HL-60/S4 treated with retinoic acid at 250 ng/mL for 4 days and 3 days (cell line): ENCODE measurements around the gene CCDC90B.
"Not testable (repeated sequence)": the region's sequence is repeated elsewhere in the genome, so short reads cannot be mapped to it uniquely, and the experiment has no call there.

Source experiments
- in situ Hi-C: fragments of 300-500 bp; cut with MboI; formaldehyde crosslinking; loops from 2 replicates; pipeline ENCODE4 v1.7.0; 2022; ENCODE audit warnings: low sequenced_read_pairs

CCDC90B gene, protein sequence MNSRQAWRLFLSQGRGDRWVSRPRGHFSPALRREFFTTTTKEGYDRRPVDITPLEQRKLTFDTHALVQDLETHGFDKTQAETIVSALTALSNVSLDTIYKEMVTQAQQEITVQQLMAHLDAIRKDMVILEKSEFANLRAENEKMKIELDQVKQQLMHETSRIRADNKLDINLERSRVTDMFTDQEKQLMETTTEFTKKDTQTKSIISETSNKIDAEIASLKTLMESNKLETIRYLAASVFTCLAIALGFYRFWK

DNA sequence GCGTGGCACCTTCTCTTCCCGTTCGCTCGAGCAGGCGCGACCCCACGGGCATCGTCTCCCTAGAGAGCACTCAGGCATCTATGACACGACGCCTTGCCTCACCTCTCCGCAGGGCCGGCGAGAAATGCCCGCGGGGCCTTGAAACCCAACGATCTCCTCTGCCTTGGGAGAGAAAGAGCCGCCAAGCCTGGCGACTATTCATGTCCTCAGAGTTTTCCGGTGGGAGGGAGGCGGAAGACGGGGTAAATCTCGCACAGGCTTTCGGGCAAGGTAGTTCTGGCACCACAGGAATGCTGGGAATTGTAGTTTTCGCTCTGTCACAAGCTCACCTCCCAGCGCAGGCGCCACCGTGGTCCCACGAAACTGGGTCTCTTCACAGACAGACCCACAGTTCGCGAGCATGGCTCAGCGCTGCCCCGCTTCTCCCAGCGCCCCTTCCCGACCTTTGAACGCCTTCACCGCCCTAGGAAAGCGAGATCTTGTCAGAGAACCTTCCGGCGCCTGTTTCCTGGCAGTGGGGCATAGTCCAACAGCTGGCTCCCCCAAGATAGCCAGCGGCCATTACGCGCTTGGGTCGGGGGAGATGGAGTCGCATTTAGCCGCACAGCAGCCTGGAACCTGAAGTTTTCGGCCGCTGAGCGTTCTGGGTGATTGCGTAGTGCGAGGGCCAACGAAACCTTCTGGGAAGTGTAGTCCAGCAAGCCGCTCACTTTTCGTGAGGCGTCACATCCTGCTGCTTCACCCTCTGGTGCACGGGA lies at the start of gene CCDC90B:
Gene CCDC90B, minus strand, starts transcription at position 597 of the 758 bp plus-strand sequence. Its CDS starts 395 bp downstream, at position 202.
- in situ Hi-C loops: no loop called here

DNA sequence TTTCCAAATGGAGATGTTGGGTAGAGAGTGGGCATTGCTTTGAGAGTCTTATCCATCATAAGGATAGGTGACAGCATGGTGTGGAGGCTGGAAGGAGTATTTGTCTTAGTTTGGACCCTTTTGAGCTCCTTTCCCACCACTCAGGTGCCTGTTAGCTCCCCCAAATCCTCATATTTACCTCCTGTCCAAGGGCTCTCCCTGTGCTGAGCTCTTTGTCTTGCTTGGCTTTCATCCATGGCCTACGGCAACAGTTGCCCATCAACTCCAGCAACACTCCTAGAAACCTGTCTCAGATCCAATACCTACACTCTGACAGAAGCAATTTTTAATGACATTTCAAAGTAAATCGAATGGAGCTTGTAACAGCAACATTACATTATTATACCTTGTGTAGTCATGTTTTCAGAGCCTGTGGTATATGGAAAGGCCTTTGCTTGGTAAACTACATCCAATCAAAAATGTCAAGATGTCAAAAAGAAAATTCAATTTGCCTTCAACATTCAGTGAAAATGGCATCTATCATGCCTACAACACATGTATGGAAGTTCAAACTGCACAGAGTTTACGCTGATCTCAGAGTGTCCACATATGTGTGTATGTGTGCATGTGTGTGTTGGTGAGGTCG lies 49.4 kb upstream of the CCDC90B start:
- in situ Hi-C loops: no loop called here

DNA sequence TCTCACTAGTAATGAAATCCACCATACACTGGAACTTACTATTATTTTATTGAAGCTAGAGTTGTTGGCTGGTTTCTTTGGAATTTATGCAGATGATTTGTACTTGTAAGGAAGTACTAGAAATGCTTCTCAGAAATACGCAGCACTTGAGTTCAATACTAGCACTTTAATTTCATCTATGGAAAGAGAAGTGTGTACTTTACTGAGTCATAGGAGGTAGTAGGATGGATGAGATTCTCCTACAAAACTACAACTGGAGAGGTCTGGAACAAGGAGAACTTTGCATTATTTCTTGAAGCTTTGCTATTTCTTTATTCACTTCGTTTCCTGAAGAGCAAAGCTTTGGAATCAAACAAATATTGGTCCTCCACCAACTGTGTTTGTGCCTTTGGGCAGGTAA lies 44.1 kb upstream of the CCDC90B start:
- in situ Hi-C loops: no loop called here

DNA sequence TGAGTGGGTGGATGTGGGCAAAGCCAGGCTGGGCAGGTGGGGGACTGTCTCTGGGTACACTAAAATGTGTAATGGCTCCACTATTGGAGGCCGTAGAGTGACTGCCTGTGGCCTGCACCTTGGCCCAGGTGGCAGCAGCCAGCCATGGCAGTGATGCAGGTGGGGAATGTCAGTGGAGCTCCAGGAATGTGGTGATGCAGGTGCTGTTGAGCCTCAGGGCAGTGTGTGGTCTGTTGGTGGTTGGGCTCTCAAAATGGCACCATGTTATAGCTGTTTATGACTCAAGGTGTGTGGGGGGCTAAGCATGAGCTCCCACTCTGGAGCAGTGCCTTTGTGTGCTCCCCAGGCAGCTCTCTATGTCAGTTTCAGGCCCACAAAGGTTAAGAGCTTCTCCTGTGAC lies 40.2 kb upstream of the CCDC90B start:
- in situ Hi-C loops: no loop called here

DNA sequence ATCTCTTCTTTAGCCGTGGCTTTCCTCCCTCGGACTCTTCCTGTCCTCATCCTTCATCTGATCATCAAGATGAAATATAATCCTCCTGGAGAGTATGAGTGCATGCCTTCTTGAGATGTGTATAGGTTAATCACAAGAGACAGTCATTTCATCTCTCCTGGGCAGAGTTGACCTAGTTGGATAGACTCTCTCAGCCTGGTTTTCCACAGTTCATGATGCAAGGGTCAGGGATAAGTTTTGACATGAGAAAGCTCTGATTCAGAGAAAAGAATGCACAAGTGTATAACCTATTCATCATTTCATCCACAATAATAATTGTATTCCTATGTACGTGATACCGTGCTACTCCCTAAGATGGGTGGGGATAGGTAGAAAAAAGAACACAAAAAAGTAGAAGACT lies 33.2 kb upstream of the CCDC90B start:
- in situ Hi-C loops: no loop called here

DNA sequence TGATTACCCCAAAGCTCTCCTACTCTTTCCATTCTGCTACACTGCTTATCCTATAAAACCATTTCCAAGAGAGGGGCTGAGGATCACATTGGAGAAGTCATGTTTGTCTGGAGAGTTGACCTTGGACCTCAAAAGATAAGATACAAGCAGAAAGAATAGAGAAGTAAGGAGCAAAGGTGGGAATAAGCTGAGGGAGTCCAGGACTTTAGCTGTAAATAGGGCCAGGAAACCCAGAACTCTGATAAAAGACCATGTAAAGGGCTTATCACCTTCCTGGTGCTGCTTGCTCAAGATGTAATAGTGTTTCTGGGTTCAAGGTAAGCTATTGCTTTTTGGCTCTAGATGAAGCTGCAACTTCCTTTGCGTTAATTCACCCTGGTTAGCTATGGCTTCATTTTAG lies 32.8 kb upstream of the CCDC90B start:
- in situ Hi-C loops: no loop called here

DNA sequence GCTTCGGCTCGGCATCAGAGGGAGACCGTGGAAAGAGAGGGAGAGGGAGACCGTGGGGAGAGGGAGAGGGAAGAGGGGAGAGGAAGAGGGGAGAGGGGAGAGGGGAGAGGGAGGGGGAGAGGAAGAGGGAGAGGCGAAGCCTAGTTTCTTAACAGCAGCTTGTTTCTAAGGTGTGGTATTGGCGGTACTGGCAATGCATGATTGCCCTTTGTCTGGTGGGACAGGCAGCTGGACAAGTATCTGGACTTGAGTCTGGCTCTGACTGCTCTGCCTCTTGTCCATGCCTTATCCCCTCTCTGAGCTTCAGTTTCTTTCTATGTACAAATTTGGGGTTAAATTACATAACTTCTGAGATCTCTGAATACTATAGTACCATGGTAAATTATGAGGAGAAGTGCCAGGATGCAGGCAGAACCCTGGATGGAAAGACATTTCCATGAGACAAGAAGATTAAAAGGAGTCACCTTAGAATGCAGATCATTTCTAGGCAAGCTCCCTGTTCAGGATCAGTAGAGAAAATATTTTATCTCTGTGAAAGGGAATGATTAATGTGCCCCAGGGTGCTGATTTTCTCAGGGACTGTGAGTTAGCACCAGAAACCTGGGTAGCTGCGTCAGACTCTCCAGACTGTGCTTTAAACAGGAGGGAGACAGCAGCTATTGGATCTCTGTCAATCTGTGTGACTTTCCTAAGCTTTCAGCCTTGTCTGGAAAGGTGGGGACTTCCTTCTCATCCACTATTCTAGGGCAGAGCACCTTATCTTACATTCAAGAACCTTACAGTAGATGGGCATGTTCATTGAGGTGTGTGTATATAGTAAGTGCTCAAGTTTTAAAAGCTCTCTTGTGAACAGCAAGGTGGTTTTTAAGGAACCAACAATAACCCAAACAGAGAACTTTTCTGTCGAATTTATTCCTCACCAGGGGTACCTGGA lies 31.9 kb upstream of the CCDC90B start:
- in situ Hi-C loops: no loop called here

DNA sequence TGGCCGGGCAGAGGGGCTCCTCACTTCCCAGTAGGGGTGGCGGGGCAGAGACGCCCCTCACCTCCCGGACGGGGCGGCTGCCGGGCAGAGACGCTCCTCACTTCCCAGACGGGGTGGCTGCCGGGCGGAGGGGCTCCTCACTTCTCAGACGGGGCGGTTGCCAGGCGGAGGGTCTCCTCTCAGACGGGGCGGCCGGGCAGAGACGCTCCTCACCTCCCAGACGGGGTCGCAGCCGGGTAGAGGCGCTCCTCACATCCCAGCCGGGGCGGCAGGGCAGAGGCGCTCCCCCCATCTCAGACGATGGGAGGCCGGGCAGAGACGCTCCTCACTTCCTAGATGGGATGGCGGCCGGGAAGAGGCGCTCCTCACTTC lies 30.7 kb upstream of the CCDC90B start:
- in situ Hi-C loops: not testable (repeated sequence)

DNA sequence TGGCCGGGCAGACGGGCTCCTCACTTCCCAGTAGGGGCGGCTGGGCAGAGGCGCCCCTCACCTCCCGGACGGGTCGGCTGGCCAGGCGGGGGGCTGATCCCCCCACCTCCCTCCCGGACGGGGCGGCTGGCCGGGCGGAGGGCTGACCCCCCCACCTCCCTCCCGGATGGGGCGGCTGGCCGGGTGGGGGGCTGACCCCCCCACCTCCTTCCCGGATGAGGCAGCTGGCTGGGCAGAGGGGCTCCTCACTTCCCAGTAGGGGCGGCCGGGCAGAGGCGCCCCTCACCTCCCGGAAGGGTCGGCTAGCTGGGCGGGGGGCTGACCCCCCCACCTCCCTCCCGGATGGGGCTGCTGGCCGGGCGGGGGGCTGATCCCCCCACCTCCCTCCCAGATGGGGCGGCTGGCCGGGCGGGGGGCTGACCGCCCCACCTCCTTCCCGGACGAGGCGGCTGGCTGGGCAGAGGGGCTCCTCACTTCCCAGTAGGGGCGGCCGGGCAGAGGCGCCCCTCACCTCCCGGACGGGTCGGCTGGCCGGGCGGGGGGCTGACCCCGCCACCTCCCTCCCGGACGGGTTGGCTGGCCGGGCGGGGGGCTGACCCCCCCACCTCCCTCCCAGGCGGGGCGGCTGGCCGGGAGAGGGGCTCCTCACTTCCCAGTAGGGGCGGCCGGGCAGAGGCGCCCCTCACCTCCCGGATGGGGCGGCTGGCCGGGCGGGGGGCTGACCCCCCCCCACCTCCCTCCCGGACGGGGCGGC lies 30.2 kb upstream of the CCDC90B start:
- in situ Hi-C loops: not testable (repeated sequence)

DNA sequence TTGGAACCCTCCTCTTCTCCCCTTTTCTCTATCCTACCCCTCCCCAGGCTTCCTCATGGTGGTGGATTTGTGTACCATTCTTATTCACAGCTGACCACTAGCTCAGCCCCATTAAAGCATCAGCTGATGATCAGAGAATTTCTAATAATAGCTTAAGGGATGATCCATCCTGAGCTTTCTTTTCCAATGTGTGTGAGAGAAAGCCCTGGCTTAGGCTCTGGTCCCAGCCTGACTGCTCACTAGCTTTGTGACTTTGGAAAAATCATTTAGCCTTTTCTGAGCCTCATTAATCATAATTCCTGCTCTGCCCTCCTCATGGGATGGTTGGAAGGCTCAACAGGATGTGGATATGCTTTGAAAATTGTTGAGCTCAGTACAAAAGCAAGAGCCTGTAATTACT lies 26.3 kb upstream of the CCDC90B start:
- in situ Hi-C loops: no loop called here

DNA sequence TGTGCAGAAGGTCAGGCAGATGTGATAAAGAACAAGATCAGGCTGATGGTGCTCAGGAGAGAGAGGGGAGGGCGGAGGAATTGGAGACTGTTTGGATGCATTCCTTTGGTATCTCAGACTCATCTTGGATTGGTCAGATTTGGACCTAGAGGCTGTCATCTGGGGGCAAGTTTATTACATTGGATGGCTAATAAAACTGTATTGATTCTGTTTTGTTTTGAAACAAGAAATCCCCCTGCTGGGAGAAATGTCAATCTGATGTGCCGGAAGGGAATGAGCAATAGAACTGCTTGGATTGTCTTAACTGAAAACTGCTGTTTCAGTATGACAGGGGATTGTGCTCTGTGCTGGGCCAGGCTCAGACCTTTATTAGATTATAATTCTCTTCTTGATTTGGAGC lies 25.5 kb upstream of the CCDC90B start:
- in situ Hi-C loops: no loop called here

DNA sequence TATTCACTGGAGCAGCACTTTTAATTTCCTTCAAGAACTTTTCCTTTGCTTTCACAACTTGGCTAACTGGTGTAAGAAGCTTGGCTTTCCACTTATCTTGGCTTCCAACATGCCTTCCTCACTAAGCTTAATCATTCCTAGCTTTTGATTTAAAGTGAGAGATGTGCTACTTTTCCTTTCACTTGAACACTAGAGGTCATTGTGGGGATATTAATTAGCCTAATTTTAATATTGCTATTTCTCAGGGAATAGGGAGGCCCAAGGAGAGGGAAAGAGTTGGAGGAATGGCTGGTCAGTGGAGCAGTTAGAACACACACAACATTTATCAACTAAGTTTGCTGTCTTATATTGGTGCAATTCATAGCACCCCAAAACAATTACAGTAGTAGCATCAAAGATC lies 24.6 kb upstream of the CCDC90B start:
- in situ Hi-C loops: no loop called here

DNA sequence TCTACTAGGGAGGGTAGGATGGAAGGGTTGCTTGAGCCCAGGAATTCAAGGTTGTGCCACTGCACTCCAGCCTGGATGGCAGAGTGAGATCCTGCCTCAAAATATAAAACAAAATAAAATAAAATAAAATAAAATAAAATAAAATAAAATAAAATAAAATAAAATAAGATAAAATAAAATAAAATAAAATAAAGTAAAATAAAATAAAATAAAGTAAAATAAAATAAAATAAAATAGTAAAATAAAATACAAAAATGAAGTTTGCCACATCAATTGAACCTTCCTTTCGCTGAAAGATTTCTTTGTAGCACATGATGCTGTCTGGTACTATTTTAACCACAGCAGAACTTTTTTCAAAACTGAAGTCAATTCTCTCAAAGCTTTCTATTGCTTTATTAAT lies 22.4 kb upstream of the CCDC90B start:
- in situ Hi-C loops: not testable (repeated sequence)

DNA sequence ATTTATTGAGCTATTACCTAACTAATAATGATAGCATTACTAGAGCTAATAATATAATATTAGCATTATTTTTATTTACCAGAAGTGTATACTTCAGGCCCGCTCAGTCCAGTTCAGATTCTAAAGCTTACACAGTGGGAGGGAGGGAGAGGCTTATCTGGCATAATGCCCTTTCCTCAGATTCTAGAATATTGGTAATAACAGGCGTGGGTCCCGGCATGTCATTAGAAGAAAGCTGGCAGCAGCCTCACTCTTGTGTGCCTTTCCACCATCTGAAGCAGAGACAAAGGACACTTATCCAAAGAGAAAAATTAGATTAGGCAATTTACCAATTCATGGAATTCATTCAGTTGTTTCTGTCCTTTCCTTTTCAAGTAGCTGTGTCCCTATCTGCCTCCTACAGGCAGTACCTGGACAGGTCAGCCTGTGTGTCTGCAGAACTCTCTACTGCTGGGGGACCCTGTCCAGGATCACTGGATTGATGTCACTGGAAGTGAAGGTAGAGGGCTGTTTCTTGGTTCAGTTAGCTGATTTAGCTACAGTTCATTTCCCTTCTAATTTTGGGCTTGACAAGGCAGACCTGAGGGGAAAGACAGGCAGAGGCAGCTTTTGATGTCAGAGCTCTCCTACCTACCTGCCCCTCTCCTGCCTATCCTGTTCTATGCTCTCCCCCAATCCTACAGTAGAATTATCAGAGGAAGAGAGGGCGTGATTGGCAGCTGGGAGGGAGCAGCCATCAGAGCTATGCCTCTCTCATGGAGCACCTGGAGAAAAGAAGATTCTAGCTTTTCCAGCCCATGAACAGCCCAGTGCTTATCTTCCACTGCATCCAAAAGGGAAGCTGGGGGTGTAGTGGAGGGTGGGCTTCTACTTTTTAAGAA lies 20.3 kb upstream of the CCDC90B start:
- in situ Hi-C loops: no loop called here

DNA sequence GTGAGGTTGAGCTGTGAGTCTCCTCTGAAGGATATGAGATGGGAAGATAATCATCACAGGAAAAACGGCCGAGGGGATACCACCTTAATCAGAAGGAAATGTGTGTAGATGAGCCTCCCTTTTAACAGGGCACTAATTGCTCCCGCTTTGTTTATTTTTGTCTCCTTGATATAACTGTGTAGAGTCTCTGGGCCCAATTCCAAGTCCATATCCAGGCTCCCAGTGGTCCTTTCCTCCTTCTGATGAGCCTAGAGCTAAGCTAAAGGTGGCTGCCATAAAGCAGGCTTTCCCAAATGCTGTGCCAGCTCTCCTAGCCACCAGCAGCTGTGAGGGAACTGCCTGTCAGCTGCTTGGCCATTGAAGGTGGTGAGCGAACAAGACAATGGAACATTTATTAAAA lies 17.1 kb upstream of the CCDC90B start:
- in situ Hi-C loops: no loop called here

DNA sequence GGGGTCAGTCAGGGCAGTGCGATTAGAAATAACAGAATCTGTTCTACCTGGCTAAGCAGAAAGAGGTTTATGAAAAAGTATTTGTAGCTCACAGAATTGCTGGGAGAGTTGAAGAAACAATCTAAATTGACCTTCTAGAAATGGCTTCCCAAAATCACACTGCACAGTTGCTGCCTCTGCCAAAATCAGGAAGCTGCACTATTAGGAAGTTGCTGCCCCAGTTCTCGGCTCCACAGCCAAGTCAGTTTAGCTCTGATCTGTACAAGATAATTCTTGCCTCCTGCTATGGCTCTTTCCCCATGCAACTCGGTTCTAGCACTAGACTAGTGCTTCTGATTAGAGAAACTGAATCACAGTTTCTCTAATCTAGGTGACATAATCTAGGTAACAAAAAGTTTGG lies 16.0 kb upstream of the CCDC90B start:
- in situ Hi-C loops: no loop called here

DNA sequence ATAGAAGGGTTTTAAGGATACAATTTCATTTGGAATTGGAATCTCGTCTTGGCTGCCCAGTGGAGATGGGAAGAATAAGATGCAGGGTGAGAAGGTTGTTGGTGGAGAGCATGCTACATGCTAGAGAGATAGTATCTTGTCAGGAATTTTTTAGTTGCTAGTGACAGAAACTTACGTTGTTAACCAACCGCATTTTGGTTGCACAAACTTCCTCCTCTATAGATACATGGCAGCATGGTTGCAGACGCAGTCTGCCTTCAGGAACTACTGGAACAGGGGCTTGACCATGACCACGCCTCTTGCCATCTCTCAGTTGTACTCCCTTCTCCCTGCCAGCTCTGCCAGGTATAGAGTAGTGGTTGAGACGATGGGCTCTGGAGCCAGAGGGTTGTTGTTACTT lies 13.5 kb upstream of the CCDC90B start:
- in situ Hi-C loops: no loop called here

DNA sequence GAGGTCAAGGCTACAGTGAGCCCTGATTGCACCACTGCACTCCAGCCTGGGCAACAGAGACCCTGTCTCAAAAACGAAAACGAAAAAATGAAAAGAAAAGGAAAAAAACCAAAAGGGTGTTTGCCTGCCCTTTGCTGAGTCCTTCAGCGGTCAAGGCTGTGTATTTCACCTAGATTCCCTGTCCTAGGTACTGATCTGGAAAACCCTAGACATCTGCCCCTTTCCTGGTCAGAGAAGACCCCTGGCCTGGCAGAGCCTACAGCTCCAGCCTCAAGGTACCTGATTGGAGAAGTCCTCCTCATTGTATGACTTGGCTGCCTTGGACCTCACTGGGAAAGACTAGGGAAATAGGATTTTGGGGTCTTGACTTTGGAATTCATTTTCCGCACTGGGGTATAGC lies 8.0 kb upstream of the CCDC90B start:
- in situ Hi-C loops: no loop called here

DNA sequence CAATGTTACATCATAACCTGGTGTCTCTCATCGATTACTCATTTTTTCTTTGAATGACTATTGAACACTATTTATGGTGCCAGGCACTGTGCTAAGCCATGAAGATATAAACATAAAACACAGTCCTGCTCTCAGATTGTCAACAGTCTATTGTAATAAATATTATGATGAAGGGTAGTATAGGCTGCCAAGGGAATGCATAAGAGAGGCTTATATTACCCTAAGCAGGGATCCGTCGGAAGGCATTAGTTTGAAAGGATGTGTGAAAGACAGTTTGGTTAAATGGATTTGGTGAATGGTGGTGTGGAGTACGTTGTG lies 7.2 kb upstream of the CCDC90B start:
- in situ Hi-C loops: no loop called here
